K562 (cell line): ENCODE data around the gene LMBR1. TPM values are rescaled to one million over a fixed set of nuclear protein-coding genes. Genes with fewer than 3 reads are reported as not detected.

Source experiments
- ARNT ChIP-seq, 2 experiments: fragments of 450-650 bp; IDR thresholded peaks; 2 replicates each; pipeline ENCODE4 v1.6.1; 2016; ENCODE audit warnings: mild to moderate bottlenecking in 1 of 2
- CBX2 ChIP-seq: fragments of 200-600 bp; sonication (generic); IDR thresholded peaks from one replicate; pipeline ENCODE4 v1.6.1; 2012; ENCODE audit warnings: mild to moderate bottlenecking, low read length, inconsistent platforms; ENCODE audit not compliant: insufficient read depth, poor library complexity, severe bottlenecking
- ESRRA ChIP-seq: fragments of 450-650 bp; IDR thresholded peaks from 2 replicates; pipeline ENCODE4 v1.6.1; 2014; ENCODE audit warnings: low read depth, mild to moderate bottlenecking, moderate library complexity, borderline replicate concordance
- HDGF ChIP-seq: fragments of 450-650 bp; IDR thresholded peaks from 2 replicates; pipeline ENCODE4 v1.6.1; 2016
- JUND ChIP-seq, 2 experiments: IDR thresholded peaks; 2 replicates in 1 of 2; 3 replicates in 1 of 2; pipeline ENCODE4 v1.6.1; 2011; ENCODE audit warnings: borderline replicate concordance in 2 of 2, low read depth in 2 of 2, low read length in 2 of 2, improper control_type of control experiment in 1 of 2, missing biosample characterization in 1 of 2, missing genetic modification characterization in 1 of 2, missing genetic modification reagents in 1 of 2
- MNT ChIP-seq, 2 experiments: fragments of 450-650 bp; conservative IDR thresholded peaks; 2 replicates each; pipeline ENCODE4 v1.6.1; 2017; ENCODE audit warnings: mild to moderate bottlenecking in 2 of 2, moderate library complexity in 2 of 2
- PCBP2 ChIP-seq: fragments of 200-400 bp; formaldehyde crosslinking; IDR thresholded peaks from 2 replicates; pipeline ENCODE4 v1.6.1; 2018; ENCODE audit warnings: low read length, low read depth, mild to moderate bottlenecking, moderate library complexity; ENCODE audit not compliant: poor library complexity, severe bottlenecking
- TRIM28 ChIP-seq: fragments of 450-650 bp; IDR thresholded peaks from 2 replicates; pipeline ENCODE4 v1.6.1; 2017
- TSHZ1 ChIP-seq: fragments of 250-450 bp; sonication (Bioruptor Pico); IDR thresholded peaks from 2 replicates; pipeline ENCODE4 v1.4.0; 2020; ENCODE audit warnings: mild to moderate bottlenecking, moderate library complexity
- WHSC1 ChIP-seq: IDR thresholded peaks from one replicate; pipeline ENCODE4 v1.6.1; 2012; ENCODE audit warnings: low read length, control low read depth, inconsistent platforms
- ZEB2 ChIP-seq: fragments of 450-650 bp; IDR thresholded peaks from 2 replicates; pipeline ENCODE4 v1.6.1; 2016
- ZFX ChIP-seq: sonication (generic); formaldehyde crosslinking; IDR thresholded peaks from 2 replicates; pipeline ENCODE4 v1.8.0; 2022; ENCODE audit warnings: mild to moderate bottlenecking, missing genetic modification reagents, moderate library complexity
- ZNF41 ChIP-seq: fragments of 250-450 bp; sonication (Bioruptor Pico); conservative IDR thresholded peaks from 2 replicates; pipeline ENCODE4 v1.4.0; 2020; ENCODE audit warnings: mild to moderate bottlenecking
- polyA plus RNA-seq, 8 experiments: library from polyadenylated mRNA; depleted of rRNA in 4 of 8; stranded (reverse) in 5 of 8; unstranded in 3 of 8; fragments of >200 nt; fragmentation: Nextera tagmentation in 2 of 8; fragmentation: Illumina TruSeq in 1 of 8; extraction: Ambion mirVana in 2 of 8; extraction: Trizol in 1 of 8; gene quantifications; 2 replicates each; pipeline versions ENCODE4 v1.2.1 to v1.2.3, GENCODE V29; 2011 to 2014; ENCODE audit warnings: inconsistent platforms in 1 of 8, missing spikeins in 1 of 8
- total RNA-seq, 7 experiments: library from RNA; depleted of rRNA in 6 of 7; stranded (reverse); fragments of >200 nt in 6 of 7; fragmentation: Illumina TruSeq in 2 of 7; extraction: Trizol in 2 of 7; gene quantifications; 2 replicates each; pipeline versions ENCODE4 v1.2.1 to v1.2.3, GENCODE V29; 2011 to 2021; ENCODE audit warnings: low replicate concordance in 1 of 7
- TF ChIP-seq, protein P1 (sequence below): fragments of 200-400 bp; formaldehyde crosslinking; IDR thresholded peaks from 2 replicates; pipeline ENCODE4 v1.6.1; 2017; ENCODE audit warnings: mild to moderate bottlenecking, low read depth, low read length, moderate library complexity
- TF ChIP-seq, protein P2 (sequence below): sonication (generic); IDR thresholded peaks from 2 replicates; pipeline ENCODE4 v1.6.1; 2016
- TF ChIP-seq, protein P3 (sequence below): fragments of 450-650 bp; formaldehyde crosslinking; IDR thresholded peaks from 2 replicates; pipeline ENCODE4 v1.4.0; 2022; ENCODE audit warnings: mild to moderate bottlenecking, moderate library complexity

The LMBR1 gene
- total and polyA plus RNA-seq, 9 of the 15 experiments (the other 6 are each of a cell fraction or from before 2014, with no cell fraction given), result 7.7 to 90.0 (median 59.9) TPM

DNA sequence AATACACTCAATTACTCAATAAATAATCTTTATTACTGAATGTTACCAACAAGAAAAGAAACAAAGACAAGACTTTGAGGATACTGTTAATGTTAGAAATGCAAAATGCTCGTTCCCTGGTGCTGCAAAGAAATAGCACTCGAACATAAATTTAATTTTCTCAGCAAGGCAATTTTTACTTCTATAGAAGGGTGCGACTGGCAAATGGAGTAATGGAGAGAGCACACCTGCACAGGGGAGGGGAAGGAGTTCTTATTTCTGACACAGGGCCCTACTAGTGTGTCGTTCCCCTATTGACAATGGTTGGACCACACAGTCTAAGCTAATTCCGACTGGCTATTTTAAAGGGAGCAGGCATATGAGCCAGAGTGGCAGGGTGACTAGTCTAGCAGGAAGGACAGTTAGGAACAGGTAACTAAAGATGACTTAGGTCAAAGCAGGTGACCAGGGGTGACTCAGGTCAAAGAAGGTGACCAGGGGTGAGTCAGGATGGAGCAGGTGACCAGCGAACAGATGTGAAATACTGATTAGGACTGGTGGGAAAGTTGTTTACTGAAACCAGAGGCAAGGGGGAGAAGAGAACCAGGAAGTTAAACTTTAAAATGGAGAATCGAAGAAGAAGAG lies 133.3 kb downstream of the LMBR1 start (continued):
- TF ChIP-seq ZNF41 (CRISPR knock-in tag), result no peak
- TF ChIP-seq WHSC1, result no peak
- TF ChIP-seq, protein P1, sequence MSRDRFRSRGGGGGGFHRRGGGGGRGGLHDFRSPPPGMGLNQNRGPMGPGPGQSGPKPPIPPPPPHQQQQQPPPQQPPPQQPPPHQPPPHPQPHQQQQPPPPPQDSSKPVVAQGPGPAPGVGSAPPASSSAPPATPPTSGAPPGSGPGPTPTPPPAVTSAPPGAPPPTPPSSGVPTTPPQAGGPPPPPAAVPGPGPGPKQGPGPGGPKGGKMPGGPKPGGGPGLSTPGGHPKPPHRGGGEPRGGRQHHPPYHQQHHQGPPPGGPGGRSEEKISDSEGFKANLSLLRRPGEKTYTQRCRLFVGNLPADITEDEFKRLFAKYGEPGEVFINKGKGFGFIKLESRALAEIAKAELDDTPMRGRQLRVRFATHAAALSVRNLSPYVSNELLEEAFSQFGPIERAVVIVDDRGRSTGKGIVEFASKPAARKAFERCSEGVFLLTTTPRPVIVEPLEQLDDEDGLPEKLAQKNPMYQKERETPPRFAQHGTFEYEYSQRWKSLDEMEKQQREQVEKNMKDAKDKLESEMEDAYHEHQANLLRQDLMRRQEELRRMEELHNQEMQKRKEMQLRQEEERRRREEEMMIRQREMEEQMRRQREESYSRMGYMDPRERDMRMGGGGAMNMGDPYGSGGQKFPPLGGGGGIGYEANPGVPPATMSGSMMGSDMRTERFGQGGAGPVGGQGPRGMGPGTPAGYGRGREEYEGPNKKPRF, result no peak
- peak; percentile 11; the same call in 1 of the 2 replicates for TF ChIP-seq JUND (IDR thresholded peaks at IDR 0.05; ENCODE audit: borderline replicate concordance, low read depth, low read length)
- no peak for TF ChIP-seq JUND (tag; IDR thresholded peaks at IDR 0.05; ENCODE audit: borderline replicate concordance, low read depth, low read length)
- no peak for TF ChIP-seq PCBP2
- no peak for TF ChIP-seq ARNT (IDR thresholded peaks at IDR 0.05)
- TF ChIP-seq, protein P2, sequence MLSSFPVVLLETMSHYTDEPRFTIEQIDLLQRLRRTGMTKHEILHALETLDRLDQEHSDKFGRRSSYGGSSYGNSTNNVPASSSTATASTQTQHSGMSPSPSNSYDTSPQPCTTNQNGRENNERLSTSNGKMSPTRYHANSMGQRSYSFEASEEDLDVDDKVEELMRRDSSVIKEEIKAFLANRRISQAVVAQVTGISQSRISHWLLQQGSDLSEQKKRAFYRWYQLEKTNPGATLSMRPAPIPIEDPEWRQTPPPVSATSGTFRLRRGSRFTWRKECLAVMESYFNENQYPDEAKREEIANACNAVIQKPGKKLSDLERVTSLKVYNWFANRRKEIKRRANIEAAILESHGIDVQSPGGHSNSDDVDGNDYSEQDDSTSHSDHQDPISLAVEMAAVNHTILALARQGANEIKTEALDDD, result peak; percentile 49; the same call in 1 of the 2 replicates
- TF ChIP-seq TSHZ1 (CRISPR knock-in tag), result no peak
- TF ChIP-seq, protein P3, sequence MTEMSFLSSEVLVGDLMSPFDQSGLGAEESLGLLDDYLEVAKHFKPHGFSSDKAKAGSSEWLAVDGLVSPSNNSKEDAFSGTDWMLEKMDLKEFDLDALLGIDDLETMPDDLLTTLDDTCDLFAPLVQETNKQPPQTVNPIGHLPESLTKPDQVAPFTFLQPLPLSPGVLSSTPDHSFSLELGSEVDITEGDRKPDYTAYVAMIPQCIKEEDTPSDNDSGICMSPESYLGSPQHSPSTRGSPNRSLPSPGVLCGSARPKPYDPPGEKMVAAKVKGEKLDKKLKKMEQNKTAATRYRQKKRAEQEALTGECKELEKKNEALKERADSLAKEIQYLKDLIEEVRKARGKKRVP, result no peak
- peak; percentile 54 for TF ChIP-seq ZEB2
- no peak for TF ChIP-seq HDGF
- TF ChIP-seq MNT (conservative IDR thresholded peaks at IDR 0.05), result no peak
- TF ChIP-seq ZFX (CRISPR knock-in tag), result no peak
- peak; percentile 59; the same call in 1 of the 2 replicates for TF ChIP-seq TRIM28
- TF ChIP-seq ESRRA, result 0 out of 2 replicates have a peak, but pooled peaks have one; percentile 28
- TF ChIP-seq CBX2, result no peak
